ENCODE results near the gene APOLD1.
"Not testable (repeated sequence)": the region's sequence is repeated elsewhere in the genome, so short reads cannot be mapped to it uniquely, and the experiment has no call there.

Gene APOLD1

DNA sequence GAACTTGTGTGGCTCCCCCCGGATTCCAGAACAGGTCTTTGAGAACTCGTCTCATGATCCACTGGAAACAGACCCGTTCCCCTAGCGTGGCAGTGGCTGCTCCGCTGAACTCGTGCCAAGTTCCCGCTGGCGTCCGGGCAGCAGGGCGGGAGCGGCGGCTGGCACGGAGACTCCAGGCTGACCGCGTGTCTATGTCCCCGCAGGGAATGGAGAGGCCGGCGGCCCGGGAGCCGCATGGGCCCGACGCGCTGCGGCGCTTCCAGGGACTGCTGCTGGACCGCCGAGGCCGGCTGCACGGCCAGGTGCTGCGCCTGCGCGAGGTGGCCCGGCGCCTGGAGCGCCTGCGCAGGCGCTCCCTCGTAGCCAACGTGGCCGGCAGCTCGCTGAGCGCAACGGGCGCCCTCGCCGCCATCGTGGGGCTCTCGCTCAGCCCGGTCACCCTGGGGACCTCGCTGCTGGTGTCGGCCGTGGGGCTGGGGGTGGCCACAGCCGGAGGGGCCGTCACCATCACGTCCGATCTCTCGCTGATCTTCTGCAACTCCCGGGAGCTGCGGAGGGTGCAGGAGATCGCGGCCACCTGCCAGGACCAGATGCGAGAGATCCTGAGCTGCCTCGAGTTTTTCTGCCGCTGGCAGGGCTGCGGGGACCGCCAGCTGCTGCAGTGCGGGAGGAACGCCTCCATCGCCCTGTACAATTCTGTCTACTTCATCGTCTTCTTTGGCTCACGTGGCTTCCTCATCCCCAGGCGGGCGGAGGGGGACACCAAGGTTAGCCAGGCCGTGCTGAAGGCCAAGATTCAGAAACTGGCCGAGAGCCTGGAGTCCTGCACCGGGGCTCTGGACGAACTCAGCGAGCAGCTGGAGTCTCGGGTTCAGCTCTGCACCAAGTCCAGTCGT is 1.5 kb downstream of the APOLD1 start:
- FAIRE-seq, result no peak

DNA sequence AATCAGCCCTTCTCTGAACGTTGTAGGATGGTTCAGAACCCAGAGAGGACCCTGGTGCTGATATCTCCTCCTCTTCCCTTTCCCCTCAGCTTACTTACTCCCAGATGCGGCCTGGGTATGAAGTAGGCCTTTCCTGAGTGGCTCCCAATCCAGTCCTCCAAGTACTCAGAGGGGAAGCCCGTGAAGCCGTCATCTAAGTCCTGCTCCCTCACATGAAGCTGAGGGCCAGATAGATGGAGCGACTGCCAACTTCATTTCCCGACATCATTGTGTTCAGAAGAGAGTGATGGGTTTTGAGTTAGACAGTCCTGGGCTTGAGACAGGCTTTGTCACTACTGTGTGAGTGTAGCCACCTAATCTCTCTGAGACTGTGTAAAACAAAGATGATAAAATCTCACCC is 2.7 kb downstream of the APOLD1 start:
- no peak for FAIRE-seq

DNA sequence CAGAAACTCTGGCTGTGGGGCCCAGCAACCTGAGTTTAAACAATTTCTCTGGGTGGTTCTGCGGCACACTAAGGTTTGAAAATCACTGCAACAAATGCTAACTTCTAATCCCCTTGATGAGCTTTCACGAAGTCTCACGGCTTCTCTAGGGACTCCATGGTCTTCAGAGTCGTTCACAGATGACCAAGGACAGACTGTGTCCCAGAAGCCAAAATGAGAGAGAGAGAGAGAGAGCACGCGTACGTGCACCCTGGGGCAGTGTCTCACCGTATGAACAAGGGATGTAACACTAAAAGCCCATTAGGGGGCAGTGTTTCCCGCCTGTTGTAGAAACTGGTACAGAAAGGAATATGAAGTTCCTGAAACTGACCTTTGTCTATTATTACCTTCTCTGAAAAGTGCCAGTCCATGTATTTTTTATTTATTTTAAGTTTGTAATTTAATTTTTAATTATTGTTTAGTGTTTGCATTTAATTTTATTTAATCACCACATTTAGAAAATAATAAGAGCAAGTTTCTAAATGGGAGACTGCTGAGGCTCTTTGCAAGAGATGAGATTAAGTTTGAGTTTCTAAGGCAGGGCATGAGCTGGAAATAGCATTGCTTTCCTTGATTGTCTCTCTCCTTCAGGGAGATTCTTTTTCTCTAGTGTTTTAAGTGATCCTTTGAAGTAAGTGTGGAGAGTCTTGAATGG is 3.4 kb downstream of the APOLD1 start:
- FAIRE-seq, result peak; percentile 75

DNA sequence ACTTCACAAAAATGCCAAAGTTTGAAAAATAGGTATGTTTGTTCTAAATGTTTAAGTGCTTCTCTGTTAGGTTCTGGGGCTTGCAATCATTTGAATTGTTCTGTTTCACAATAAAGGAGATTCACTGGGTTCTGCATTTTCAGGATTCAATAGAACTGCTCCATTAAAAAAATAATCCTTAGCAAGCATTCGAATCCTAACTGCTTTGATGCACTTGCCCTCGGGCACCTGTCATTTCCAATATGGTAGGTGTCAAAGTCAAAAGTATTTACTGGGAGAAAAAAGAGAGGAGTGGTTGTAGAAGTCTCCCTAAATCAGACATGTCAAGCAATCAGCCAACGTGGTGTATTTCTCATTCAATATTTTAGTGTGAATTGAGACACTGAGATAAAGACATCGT is 5.5 kb downstream of the APOLD1 start:
- no peak for FAIRE-seq

DNA sequence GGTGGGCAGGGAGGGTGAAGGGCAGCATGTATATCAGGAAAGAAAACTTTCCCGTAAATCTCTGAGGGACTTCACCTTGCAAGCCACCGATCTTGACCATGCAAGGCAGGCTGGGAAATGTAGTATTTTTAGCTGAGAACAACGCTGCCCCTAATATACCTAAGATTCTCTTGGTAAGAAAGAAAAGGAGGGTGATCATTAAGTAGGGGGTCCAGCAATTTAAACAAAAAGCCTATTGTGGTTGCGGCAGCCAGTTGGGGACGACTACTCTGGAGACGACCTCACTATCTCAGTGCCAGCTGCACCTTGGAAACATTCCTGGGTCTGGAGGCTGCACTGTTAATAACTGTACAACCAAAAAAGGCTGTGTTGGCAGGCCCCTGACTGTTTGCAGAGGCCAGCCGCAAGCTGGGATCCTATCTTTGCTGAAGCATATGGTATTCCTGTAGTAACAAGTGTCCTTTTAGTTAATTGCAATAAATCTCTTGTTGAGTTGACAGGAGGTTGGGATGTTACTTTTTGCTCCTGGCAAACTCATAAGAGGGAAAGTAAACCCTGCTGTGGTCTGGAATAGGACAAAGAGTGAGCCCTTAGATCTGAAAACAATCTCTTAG is 6.4 kb downstream of the APOLD1 start:
- FAIRE-seq, result no peak

DNA sequence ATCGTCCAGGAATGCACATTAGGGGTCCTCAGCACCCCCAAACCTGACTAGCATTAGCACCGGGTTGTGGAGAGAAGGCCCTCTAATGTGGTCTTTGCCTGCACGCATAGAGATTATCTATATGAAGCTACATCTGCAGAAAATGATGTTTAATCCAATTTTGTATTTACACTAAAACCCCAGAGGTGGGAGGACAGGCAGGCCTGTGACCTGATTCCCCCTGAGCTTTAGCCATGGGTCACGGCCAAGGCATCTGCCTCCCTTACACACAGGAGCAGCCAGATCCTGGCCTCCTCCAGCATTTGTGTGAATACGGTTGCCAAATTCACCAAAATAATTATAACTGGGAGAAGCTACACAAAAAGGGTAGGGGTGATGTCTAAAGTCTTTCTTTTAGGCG is 7.0 kb downstream of the APOLD1 start:
- FAIRE-seq, result no peak

DNA sequence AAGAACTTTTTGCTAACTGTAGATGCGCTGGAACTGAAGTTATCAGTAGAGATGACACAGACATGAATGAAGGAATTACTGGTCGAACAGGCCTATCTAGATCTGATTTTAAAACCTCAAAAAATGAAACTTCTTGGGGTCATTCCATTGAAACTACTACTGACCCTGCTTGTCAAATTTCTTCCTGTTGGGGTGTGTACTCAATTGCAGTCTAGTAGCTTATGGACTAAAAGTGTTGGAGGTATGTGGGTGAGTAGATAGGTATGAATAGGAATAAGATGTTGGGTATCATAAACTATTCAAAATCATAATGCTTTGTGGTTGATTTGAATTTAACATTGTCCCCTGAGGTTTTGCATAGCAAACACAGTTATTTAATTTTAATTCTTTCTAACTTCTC is 9.2 kb downstream of the APOLD1 start:
- FAIRE-seq, result no peak

DNA sequence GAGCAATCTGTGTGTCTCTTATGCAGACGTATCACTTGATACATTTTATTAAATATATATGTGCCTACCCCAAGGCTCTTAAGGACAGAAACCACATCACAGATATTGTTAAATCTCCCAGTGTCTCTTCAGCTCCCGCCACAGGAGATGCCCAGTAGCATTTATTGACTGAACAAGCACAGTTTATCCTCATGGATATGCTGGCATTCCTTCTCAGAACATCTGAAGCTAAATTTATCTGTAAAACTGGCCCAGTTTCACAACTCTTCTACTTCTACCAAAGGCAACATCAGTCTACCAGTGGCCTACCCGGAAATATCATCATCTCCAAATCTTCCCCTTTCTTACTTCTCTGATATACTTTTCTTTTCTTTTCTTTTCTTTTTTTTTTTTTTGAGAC is 10.7 kb downstream of the APOLD1 start:
- no peak for FAIRE-seq

DNA sequence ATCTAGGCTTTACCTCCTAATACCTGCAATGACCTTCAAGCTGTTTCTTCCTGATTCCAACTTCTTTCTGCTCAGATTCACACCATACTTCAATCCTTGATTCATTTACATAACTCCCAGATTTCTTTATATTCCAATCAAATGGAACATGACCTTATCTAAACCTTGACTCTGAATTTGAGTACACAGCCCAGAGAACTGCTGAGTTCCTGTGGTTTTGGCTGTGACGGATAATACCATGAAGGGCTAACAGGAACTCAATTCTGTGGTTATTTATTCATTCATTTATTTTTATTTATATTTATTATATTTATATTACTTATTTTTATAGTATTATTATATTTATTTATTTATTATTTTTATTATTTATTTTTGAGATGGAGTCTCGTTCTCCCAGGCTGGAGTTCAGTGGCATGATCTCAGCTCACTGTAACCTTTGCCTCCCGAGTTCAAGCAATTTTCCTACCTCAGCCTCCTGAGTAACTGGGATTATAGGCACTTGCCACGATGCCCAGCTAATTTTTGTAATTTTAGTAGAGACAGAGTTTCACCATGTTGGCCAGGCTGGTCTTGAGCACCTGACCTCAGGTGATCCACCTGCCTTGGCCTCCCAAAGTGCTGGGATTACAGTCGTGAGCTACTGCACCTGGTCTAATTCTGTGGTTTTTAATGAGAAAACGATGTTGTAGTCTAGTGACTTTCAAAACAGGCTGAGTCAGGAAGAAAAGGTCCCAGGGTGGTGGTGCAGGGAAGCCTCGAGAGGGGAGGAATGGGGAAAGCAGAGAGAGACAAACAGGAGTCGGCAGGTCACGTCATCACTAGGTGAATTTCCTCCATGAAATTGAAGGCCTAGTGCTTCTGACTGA is 11.7 kb downstream of the APOLD1 start:
- FAIRE-seq, result no peak

DNA sequence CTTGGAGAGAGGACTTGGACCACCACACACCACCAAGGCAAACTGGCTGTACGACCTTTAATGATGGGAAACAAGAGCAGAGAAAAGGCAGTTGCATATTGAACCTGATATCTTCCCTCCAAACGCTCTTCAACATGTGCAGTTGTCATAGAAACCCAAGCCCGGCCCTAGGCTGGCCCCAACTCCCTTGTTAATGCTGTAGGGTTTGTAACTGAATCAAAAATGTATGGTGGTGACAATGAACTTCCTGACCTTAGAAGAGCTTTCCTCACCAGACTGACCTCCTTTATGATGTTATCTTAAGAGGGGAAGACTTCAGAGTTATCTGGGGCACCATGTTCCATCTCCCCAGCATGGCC is 12.3 kb downstream of the APOLD1 start:
- FAIRE-seq, result no peak

DNA sequence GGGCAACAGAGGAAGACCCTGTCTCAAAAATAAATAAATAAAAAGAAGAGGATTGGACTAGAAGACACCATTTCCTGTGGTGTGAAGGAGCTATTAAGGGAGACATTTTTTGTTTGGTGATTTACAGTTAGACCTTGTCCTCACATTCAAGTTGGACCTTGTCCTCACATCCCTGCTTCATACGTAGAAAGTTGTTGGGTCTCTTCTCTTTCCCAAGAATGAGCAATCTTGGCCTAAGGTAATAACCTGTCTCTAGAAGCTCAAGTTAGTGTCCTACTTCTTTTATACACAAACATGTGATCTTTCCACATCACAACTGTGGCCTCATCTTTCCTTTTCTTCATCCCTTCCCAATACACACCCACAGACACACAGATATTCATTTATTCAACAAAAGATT is 13.0 kb downstream of the APOLD1 start:
- no peak for FAIRE-seq

DNA sequence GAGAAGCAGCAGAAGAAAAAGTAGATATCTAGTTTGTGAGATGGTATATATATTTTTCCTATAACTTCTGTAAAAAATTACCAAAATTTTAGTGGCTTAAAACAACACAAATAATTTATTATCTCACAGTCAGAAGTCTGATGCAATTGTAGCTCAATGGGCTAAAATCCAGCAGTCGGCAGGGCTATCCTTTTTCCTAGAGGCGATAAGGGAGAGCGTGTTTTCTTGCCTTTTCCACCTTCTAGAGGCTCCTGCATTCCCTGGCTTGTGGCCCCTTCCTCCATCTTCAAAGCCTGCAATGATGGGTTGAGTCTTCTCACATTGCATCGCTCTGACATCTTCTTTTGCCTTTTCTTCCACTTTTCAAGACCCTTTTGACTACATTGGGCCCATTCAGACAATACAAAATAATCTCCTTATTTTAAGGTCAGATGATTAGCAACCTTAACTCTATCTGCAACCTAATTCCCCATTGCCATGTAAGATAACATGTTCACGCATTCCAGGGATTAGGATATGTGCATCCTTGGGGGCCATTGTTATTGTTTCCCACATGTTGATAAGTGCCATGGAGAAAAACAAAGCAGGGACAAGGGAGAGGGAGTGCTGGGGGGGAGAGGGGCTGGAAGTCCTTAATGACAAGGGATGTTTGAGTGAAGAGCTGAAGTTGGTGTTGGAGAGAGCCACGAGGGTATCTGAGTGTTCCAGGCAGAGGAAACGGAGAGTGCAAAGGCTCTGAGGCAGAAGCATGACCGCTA is 13.9 kb downstream of the APOLD1 start:
- no peak for FAIRE-seq

DNA sequence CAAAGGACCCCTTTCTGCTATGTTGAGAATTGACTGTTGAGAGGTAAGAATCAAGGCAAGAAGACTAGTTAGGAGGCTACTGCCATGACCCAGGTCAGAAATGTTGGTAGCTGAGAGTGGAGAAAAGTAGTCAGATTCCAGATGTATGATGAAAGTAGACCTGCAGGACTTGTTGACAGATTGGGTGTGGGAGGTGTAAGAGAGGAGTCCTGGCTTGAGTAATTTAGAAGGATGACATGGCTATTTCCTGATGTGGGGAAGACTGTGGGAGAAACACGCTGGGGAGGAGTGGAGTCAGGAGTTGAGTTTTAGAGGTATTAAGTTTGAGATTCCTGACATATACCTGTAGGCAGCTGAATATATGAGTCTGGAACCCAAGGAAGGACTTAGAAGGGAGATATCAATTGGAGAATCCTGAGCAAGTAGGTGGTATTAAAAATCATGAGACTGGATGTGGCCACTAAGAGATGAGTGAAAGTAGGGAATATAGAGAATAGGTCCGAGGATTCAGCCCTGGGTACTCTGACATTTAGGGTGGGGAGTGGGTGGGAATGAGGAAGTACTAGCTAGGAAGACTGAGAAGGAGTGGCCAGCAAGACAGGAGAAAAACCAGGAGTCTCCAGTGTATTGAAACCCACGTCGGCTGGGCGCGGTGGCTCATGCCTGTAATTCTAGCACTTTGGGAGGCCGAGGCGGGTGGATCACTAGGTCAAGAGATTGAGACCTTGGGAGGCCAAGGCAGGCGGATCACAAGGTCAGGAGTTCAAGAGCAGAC is 15.1 kb downstream of the APOLD1 start:
- no peak for FAIRE-seq

DNA sequence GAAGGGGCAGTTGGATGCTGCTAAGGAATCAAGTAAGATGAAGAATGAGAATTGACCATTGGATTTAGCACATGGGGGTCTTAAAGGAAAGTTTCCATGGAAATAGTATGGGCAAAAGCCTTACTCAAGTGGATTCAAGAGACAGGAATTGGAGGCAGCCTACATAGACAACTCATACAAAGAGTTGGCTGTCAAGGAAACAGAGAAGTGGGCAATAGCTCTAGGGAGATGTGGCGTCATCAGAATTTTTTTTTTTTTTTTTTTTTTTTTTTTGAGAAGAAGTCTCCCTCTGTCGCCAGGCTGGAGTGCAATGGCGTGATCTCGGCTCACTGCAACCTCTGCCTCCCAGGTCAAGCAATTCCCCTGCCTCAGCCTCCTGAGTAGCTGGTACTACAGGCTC is 16.2 kb downstream of the APOLD1 start:
- FAIRE-seq, result not testable (repeated sequence)

DNA sequence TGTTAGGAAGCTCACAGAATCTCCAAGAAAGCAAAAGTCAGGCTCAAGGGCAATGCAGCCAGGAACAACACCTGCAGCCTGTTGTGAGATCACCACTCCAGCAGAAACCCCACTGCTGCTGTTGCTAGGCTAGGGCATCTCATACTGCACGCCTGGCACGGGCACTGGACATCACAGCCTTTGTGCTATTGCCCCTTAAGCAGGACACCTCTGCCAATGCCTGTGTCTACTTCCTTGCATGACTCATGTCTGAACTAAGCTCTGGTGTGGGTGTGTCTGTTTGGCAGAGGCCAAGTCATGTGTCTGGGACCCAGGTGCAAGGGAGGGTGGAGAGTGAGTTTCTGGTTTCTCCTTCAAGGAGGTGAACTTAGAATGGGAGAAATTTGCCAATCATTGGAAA is 17.7 kb downstream of the APOLD1 start:
- peak; percentile 45 for FAIRE-seq

DNA sequence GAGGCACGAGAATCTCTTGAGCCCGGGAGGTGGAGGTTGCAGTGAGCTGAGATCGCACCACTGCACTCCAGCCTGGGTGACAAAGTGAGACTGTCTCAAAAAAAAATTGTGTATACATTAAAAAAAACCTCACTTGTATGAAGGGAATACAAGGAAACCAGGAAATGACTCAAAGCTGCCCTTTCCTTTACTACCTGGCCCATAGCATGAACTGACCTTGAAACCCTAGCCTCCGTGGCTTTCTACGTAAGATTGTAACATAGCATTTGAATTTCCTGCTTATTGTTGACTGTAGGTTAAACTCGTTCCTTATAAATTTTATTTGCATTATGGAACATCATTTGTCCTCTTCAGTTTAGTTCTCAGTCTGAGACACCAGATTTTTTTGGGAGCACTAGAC is 18.6 kb downstream of the APOLD1 start:
- no peak for FAIRE-seq

DNA sequence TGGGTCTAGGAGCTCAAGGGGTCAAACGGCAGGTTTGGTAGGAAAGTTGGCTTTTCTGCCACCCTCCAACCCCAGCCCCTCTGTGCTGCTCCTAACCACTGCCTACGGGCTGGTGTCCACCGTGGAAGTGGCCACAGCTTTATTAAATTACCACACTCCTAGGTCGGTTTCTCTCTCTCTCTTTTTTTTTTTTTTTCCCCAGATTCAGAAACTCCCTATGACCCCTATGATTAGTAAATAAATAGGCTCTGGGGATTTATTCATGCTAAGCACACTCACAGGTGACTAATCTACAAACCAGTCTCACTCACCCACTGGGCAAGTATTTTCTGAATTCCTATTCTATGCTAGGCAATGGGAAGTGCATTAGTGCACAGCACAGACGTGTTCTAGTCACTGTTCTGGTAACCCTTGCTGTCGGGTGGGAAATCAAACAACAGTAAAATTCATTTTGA is 19.0 kb downstream of the APOLD1 start:
- no peak for FAIRE-seq

DNA sequence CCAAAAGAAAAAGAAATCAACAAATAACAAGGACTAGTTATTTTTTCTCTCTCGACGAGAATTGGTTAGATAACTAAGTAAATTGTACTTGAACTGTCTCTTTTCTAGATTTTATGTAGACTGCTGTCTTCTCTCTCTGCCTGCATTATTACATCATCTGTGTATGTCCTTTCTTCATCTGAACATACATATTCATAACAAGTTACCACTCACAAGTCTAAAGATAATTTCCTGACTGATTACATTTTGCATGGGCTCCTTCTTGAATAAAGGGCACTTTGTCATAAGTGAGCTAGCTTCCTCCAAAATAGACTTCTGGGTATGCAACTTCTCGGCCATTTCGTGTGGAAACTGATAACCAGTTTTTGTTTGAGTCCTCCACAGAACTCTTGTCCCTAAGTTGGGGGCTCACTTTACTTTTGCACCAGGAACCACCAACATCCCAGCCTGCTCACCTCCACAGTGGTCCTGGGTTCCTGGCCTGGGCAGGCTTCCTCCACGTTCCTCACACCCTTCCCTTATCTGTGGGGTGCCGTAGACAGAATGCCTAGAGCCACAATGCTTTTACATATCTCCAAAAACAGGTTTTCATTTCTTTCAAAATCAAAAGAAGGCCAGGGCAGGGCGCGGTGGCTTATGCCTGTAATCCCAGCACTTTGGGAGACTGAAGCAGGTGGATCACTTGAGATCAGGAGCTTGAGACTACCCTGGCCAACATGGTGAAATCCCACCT is 21.5 kb downstream of the APOLD1 start:
- FAIRE-seq, result no peak

DNA sequence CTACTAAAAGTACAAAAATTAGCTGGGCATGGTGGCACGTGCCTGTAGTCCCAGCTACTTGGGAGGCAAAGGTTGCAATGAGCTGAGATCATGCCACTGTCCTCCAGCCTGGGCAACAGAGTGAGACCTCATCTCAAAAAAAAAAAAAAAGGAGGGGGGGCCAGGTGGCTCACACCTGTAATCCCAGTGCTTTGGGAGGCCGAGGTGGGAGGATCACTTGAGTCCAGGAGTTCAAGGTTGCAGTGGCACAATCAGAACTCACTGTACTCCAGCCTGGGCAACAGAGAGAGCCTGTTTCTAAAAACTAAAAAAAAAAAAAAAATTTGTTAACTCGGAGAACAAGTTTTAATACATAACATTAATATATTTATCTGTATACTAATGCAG is 22.1 kb downstream of the APOLD1 start:
- FAIRE-seq, result not testable (repeated sequence)

DNA sequence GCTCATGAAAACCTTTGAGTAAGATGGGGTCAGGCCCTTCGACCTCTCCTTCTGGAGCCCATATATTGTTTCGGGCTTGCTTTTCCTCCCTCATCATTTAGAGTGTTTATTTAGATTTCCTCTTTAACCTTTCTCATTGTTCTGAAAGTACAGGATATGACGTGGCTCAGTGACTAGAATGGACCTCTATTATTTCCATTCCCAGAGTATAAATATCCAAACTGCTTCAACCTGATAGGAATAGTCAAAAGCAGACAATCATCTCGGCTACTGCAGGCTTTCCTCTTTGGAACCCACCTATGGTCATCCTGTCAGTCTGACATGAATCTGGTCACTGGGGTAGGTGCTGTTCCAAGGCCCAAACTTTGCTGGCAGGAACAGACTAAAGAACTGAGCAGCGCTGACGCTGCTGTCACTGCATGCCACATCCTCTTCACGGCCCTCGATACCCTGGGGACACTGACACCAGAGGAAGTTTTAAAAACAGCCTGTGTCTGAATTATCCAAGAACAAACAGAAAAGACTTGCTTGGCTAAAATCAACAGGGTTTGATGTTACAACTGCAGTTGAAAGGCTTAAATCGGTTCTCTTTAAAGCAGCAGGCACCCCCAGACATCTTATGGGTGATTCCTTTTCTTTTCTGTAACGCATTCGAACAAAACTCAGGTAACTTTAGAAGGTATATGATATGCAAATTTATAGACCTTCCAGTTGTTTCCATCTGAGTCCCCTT is 22.7 kb downstream of the APOLD1 start:
- no peak for FAIRE-seq
